Heart left ventricle (tissue), 13 donors: ENCODE measurements around the gene ENTHD1.

Experiments used
- POLR2A ChIP-seq, 2 donors: fragments of 450-650 bp; IDR thresholded peaks; one replicate each; pipeline ENCODE4 v1.6.1; 2017; ENCODE audit warnings: antibody characterized with exemption in 2 of 2, mild to moderate bottlenecking in 2 of 2, moderate library complexity in 2 of 2
- TF ChIP-seq, protein P1 (sequence below), 12 donors: fragments of 200-600 bp; sonication (generic) in 4 of 12; IDR thresholded peaks; one replicate each; pipeline versions ENCODE4 v1.5.0 to v1.8.0; 2018 to 2022; ENCODE audit warnings: antibody characterized with exemption in 12 of 12, mild to moderate bottlenecking in 5 of 12
- donor health status: ischemic (EF 13 %, LVEDD 7.1; RV severe dilation, severe dysfunction).
- donor health status: DM: no; HTN: yes; CAD: no.
- donor health status: DM: no; HTN: no; CAD: no.
- donor health status: ischemic (EF 25% LVEDD 6.9; RV normal size, moderate dysfunction).
- donor health status: ischemic (EF 25% LVEDD 5.7; RV mildly dilated, moderate dysfunction).
- donor health status: ischemic (EF 35%, LVEDD 5.7; RV mildly dilated, moderate dysfunction).
- donor health status: nonischemic (EF 11% LVEDD 7.7; RV severe dilation, severe dysfunction).
- donor health status: DM: yes; HTN: yes; CAD: no.
- donor health status: PGD.
- donor health status: ischemic (EF 29% LVEDD 5.4; RV normal size, mild dysfunction).
- donor health status: nonischemic (EF 23%, LVEDD 6.1; RV moderate dilation, normal function).

DNA sequence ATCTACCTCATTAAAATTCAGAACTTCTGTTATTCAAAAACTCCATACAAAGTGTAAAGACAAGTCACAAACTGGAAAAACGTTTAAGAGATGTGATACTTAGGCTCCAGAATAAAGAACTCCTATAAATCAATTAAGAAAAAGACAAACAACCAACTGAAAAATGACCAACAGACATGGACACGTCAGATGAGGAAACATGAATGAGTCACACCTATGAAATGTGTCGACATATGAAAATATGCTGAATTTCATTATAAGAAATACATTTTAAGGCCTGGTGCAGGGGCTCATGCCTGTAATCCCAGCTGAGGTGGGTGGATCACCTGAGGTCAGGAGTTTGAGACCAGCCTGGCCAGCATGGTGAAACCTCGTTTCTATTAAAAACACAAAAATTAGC is 78.7 kb downstream of the ENTHD1 start:
- TF ChIP-seq, protein P1, sequence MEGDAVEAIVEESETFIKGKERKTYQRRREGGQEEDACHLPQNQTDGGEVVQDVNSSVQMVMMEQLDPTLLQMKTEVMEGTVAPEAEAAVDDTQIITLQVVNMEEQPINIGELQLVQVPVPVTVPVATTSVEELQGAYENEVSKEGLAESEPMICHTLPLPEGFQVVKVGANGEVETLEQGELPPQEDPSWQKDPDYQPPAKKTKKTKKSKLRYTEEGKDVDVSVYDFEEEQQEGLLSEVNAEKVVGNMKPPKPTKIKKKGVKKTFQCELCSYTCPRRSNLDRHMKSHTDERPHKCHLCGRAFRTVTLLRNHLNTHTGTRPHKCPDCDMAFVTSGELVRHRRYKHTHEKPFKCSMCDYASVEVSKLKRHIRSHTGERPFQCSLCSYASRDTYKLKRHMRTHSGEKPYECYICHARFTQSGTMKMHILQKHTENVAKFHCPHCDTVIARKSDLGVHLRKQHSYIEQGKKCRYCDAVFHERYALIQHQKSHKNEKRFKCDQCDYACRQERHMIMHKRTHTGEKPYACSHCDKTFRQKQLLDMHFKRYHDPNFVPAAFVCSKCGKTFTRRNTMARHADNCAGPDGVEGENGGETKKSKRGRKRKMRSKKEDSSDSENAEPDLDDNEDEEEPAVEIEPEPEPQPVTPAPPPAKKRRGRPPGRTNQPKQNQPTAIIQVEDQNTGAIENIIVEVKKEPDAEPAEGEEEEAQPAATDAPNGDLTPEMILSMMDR (IDR thresholded peaks at IDR 0.05) = no peak
- TF ChIP-seq POLR2A (IDR thresholded peaks at IDR 0.05) = no peak
